CD4-positive, CD25-positive, alpha-beta regulatory T cell (primary cell): ENCODE measurements around the gene SH3BP2. TPM values are rescaled to one million over a fixed set of nuclear protein-coding genes. Genes with fewer than 3 reads are reported as not detected.

Experiments
- ATAC-seq, 2 donors: fragments of 150-1000 bp; cut with Tn5 transposase; one replicate each; pipeline ENCODE4 v1.10.0; 2021; ENCODE audit warnings: low read depth in 2 of 2, moderate number of reproducible peaks in 2 of 2, moderate library complexity in 1 of 2
- DNase-seq, 3 donors: peaks; one replicate each; pipeline versions ENCODE4 v3.0.0 to v3.0.0-alpha.2; 2012 to 2022; ENCODE audit warnings: mixed read lengths in 1 of 3
- H3K27ac ChIP-seq: one replicate; pipeline ENCODE4 v1.7.0; 2013; ENCODE audit warnings: mild to moderate bottlenecking, low read length; ENCODE audit not compliant: insufficient read depth, poor library complexity, severe bottlenecking
- H3K27me3 ChIP-seq: one replicate; pipeline ENCODE4 v1.7.0; 2013; ENCODE audit warnings: low read length; ENCODE audit not compliant: control insufficient read depth, insufficient read depth
- H3K36me3 ChIP-seq: one replicate; pipeline ENCODE4 v1.7.0; 2013; ENCODE audit warnings: mild to moderate bottlenecking, low read length, moderate library complexity; ENCODE audit not compliant: control insufficient read depth, insufficient read depth
- H3K4me1 ChIP-seq: 2 replicates; pipeline ENCODE4 v1.7.0; 2013; ENCODE audit warnings: mild to moderate bottlenecking, low read length; ENCODE audit not compliant: insufficient read depth, control insufficient read depth, poor library complexity, severe bottlenecking
- H3K4me3 ChIP-seq: one replicate; pipeline ENCODE4 v1.7.0; 2013; ENCODE audit warnings: low read depth, mild to moderate bottlenecking, low read length, moderate library complexity
- H3K9me3 ChIP-seq, 2 experiments: 1 replicate in 1 of 2; 2 replicates in 1 of 2; pipeline ENCODE4 v1.7.0; 2013; ENCODE audit warnings: low read length in 2 of 2, mild to moderate bottlenecking in 1 of 2, moderate library complexity in 1 of 2; ENCODE audit not compliant: control insufficient read depth in 2 of 2
- H3K27ac Mint-ChIP-seq, 3 donors: one replicate each; pipeline ENCODE4 v1.8.0; 2020 to 2022; ENCODE audit warnings: mild to moderate bottlenecking in 3 of 3, mixed read lengths in 3 of 3, moderate library complexity in 2 of 3
- H3K27me3 Mint-ChIP-seq: one replicate; pipeline ENCODE4 v1.8.0; 2022; ENCODE audit warnings: mild to moderate bottlenecking, mixed read lengths
- H3K36me3 Mint-ChIP-seq: one replicate; pipeline ENCODE4 v1.8.0; 2020; ENCODE audit warnings: mixed read lengths
- H3K4me1 Mint-ChIP-seq, 4 donors: one replicate each; pipeline ENCODE4 v1.8.0; 2020 to 2022; ENCODE audit warnings: mixed read lengths in 4 of 4, mild to moderate bottlenecking in 1 of 4
- H3K4me3 Mint-ChIP-seq, 4 donors: one replicate each; pipeline ENCODE4 v1.8.0; 2020 to 2022; ENCODE audit warnings: mild to moderate bottlenecking in 4 of 4, mixed read lengths in 4 of 4, moderate library complexity in 3 of 4
- H3K9me3 Mint-ChIP-seq, 7 donors: one replicate each; pipeline ENCODE4 v1.8.0; 2020 to 2022; ENCODE audit warnings: mixed read lengths in 7 of 7, mild to moderate bottlenecking in 3 of 7, moderate library complexity in 2 of 7
- polyA plus RNA-seq, 4 donors: library from polyadenylated mRNA; unstranded; fragments of 300-500 nt; fragmentation: Illumina TruSeq; gene quantifications; one replicate each; pipeline ENCODE4 v1.2.3, GENCODE V29; 2021
- total RNA-seq: library from RNA; stranded (reverse); gene quantifications from one replicate; pipeline ENCODE4 v1.2.3, GENCODE V29; 2022

The SH3BP2 gene
- total and polyA plus RNA-seq, 5 donors from 2014 or later: 7.6 to 61.7 (median 8.5) TPM

GRCh38 chr4:2830632-2831610 lies 38.0 kb downstream of the SH3BP2 start:
- Mint-ChIP-seq H3K4me1 (peaks cover 0 to 31% (median 5%) of the 10 kb centered on the region in 4 donors), H3K36me3 (peaks cover 15% of the 10 kb centered on the region), H3K27ac (no peak overlapping the region), H3K27me3 (no peaks in the 10 kb centered on the region), H3K4me3 (no peak overlapping the region), H3K9me3 (no peaks in the 10 kb centered on the region)
- Histone ChIP-seq H3K36me3 (peaks cover 38% of the 10 kb centered on the region), H3K4me1 (peaks cover 21% of the 10 kb centered on the region), H3K27me3 (no peaks in the 10 kb centered on the region), H3K27ac (no peak overlapping the region), H3K4me3 (no peak overlapping the region), H3K9me3 (no peaks in the 10 kb centered on the region)
- ATAC-seq (no peak), DNase-seq (no peak)

GRCh38 chr4:2831611-2832308 lies 38.9 kb downstream of the SH3BP2 start:
- Histone ChIP-seq H3K27ac (no peak overlapping the region), H3K36me3 (peaks cover 32% of the 10 kb centered on the region), H3K27me3 (no peaks in the 10 kb centered on the region), H3K4me1 (peaks cover 29% of the 10 kb centered on the region), H3K4me3 (no peak overlapping the region), H3K9me3 (no peaks in the 10 kb centered on the region)
- Mint-ChIP-seq H3K27me3 (no peaks in the 10 kb centered on the region), H3K36me3 (peaks cover 11% of the 10 kb centered on the region), H3K27ac (no peak overlapping the region), H3K4me1 (peaks cover 0 to 34% (median 6%) of the 10 kb centered on the region in 4 donors), H3K9me3 (no peaks in the 10 kb centered on the region), H3K4me3 (peak overlapping the region in 1 of 4 donors; percentile 38)
- DNase-seq (no peak), ATAC-seq (no peak)

GRCh38 chr4:2832309-2832980 lies 39.6 kb downstream of the SH3BP2 start:
- peak in 1 of 2 donors; percentile 28 for ATAC-seq
- Mint-ChIP-seq H3K27ac (no peak overlapping the region), H3K4me3 (peak overlapping the region in 1 of 4 donors; percentile 38), H3K9me3 (no peaks in the 10 kb centered on the region), H3K36me3 (peaks cover 8% of the 10 kb centered on the region), H3K27me3 (no peaks in the 10 kb centered on the region), H3K4me1 (peaks cover 0 to 40% (median 6%) of the 10 kb centered on the region in 4 donors)
- H3K4me3 ChIP-seq: no peak overlapping the region
- no peaks in the 10 kb centered on the region for H3K9me3 ChIP-seq
- H3K27ac ChIP-seq: no peak overlapping the region
- no peak for DNase-seq
- H3K27me3 ChIP-seq: no peaks in the 10 kb centered on the region
- H3K36me3 ChIP-seq: peaks cover 26% of the 10 kb centered on the region
- H3K4me1 ChIP-seq: peaks cover 36% of the 10 kb centered on the region

- DNase-seq (no peak), ATAC-seq (no peak)
- Mint-ChIP-seq H3K4me1 (peaks cover 0 to 47% (median 10%) of the 10 kb centered on the region in 4 donors), H3K27ac (peak overlapping the region; percentile 25 to 74 (median 52)), H3K9me3 (no peaks in the 10 kb centered on the region), H3K4me3 (no peak overlapping the region), H3K27me3 (no peaks in the 10 kb centered on the region), H3K36me3 (peaks cover 8% of the 10 kb centered on the region)
- Histone ChIP-seq H3K36me3 (peaks cover 23% of the 10 kb centered on the region), H3K27ac (no peak overlapping the region), H3K4me1 (peaks cover 42% of the 10 kb centered on the region), H3K9me3 (no peaks in the 10 kb centered on the region), H3K27me3 (no peaks in the 10 kb centered on the region), H3K4me3 (no peak overlapping the region)
Measured at GRCh38 chr4:2832981-2833670, 40.2 kb downstream of the SH3BP2 start.

GRCh38 chr4:2833671-2834000 lies 40.8 kb downstream of the SH3BP2 start:
- Histone ChIP-seq H3K4me3 (no peak overlapping the region), H3K9me3 (no peaks in the 10 kb centered on the region), H3K27ac (no peak overlapping the region), H3K36me3 (peaks cover 21% of the 10 kb centered on the region), H3K4me1 (peaks cover 48% of the 10 kb centered on the region), H3K27me3 (no peaks in the 10 kb centered on the region)
- H3K27me3 Mint-ChIP-seq: no peaks in the 10 kb centered on the region
- H3K9me3 Mint-ChIP-seq: no peaks in the 10 kb centered on the region
- ATAC-seq (no peak), DNase-seq (no peak)
- no peak overlapping the region for H3K4me3 Mint-ChIP-seq
- H3K4me1 Mint-ChIP-seq: peaks cover 0 to 48% (median 14%) of the 10 kb centered on the region in 4 donors
- H3K36me3 Mint-ChIP-seq: peaks cover 8% of the 10 kb centered on the region
- H3K27ac Mint-ChIP-seq: peak overlapping the region in 2 of 3 donors; percentile 25 to 52

- H3K4me3 Mint-ChIP-seq: peak overlapping the region in 2 of 4 donors; percentile 56 to 66
- no peak for DNase-seq
- Histone ChIP-seq H3K4me1 (peaks cover 54% of the 10 kb centered on the region), H3K27me3 (no peaks in the 10 kb centered on the region), H3K27ac (peak overlapping the region; percentile 87), H3K9me3 (no peaks in the 10 kb centered on the region), H3K36me3 (peaks cover 17% of the 10 kb centered on the region), H3K4me3 (no peak overlapping the region)
- H3K36me3 Mint-ChIP-seq: peaks cover 4% of the 10 kb centered on the region
- H3K27ac Mint-ChIP-seq: peak overlapping the region; percentile 26 to 89 (median 79)
- no peak for ATAC-seq
- H3K27me3 Mint-ChIP-seq: no peaks in the 10 kb centered on the region
- H3K4me1 Mint-ChIP-seq: peaks cover 0 to 49% (median 17%) of the 10 kb centered on the region in 4 donors
- H3K9me3 Mint-ChIP-seq: no peaks in the 10 kb centered on the region
Measured at GRCh38 chr4:2834001-2834921, 41.4 kb downstream of the SH3BP2 start.
